Keratinocyte (primary cell): ENCODE measurements around the gene TAS2R30.

Source experiments
- CTCF ChIP-seq, 3 experiments: IDR thresholded peaks in 1 of 3; conservative IDR thresholded peaks in 1 of 3; optimal IDR thresholded peaks in 1 of 3; 2 replicates in 2 of 3; 3 replicates in 1 of 3; pipeline versions ENCODE3 to v1.5.1; 2011; ENCODE audit warnings: low read length in 3 of 3, mild to moderate bottlenecking in 3 of 3, moderate library complexity in 2 of 3, control low read depth in 1 of 3, inconsistent platforms in 1 of 3; ENCODE audit not compliant: insufficient read depth in 2 of 3; ENCODE audit errors: extremely low read depth in 1 of 3
- EZH2 ChIP-seq: IDR thresholded peaks from one replicate; pipeline ENCODE4 v1.6.1; 2012; ENCODE audit warnings: inconsistent platforms, mild to moderate bottlenecking, low read length, moderate library complexity

- no peak for TF ChIP-seq CTCF (optimal IDR thresholded peaks at IDR 0.05 in 1 of 3, IDR thresholded peaks at IDR 0.05 in 1 of 3, conservative IDR thresholded peaks at IDR 0.05 in 1 of 3; ENCODE audit: extremely low read depth in 1 of 3, insufficient read depth in 2 of 3, low read length in 3 of 3)
- no peak for TF ChIP-seq EZH2
Observed at GRCh38 chr12:11171145-11171968, 36.9 kb upstream of the TAS2R30 start, which contains the start of gene SMIM10L1.
